ENCODE results near the gene RMRP.

Gene RMRP

DNA sequence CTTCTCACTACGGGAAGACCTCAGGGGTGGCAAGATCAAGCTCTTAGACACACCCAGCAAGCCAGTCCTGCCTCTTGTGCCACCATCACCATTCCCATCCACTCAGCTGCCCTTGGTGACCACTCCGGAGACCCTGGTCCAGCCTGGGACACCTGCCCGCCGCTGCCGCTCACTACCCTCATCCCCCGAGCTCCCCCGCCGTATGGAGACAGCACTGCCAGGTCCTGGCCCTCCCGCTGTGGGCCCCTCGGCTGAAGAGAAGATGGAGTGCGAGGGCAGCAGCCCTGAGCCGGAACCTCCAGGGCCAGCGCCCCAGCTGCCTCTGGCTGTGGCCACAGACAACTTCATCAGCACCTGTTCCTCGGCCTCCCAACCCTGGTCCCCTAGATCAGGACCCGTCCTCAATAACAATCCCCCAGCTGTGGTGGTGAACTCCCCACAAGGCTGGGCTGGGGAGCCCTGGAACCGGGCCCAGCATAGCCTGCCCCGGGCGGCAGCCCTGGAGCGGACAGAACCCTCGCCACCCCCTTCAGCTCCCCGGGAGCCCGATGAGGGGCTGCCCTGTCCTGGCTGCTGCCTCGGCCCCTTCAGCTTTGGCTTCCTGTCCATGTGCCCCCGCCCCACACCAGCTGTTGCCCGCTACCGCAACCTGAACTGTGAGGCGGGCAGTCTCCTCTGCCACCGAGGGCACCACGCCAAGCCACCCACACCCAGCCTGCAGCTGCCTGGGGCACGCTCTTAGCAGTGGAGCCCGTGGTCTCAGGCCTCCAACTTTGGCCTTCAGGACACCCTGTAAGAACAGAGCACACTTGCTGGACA, 48.6 kb downstream of the RMRP start:
- Histone ChIP-seq H3K4me3 (no peak overlapping the region), H3K27ac (peak overlapping the region in 1 of 2 donors; percentile 5)
- TF ChIP-seq, protein P1, sequence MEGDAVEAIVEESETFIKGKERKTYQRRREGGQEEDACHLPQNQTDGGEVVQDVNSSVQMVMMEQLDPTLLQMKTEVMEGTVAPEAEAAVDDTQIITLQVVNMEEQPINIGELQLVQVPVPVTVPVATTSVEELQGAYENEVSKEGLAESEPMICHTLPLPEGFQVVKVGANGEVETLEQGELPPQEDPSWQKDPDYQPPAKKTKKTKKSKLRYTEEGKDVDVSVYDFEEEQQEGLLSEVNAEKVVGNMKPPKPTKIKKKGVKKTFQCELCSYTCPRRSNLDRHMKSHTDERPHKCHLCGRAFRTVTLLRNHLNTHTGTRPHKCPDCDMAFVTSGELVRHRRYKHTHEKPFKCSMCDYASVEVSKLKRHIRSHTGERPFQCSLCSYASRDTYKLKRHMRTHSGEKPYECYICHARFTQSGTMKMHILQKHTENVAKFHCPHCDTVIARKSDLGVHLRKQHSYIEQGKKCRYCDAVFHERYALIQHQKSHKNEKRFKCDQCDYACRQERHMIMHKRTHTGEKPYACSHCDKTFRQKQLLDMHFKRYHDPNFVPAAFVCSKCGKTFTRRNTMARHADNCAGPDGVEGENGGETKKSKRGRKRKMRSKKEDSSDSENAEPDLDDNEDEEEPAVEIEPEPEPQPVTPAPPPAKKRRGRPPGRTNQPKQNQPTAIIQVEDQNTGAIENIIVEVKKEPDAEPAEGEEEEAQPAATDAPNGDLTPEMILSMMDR (IDR thresholded peaks at IDR 0.05) = no peak
- peak; percentile 73 for DNase-seq (ENCODE audit: low spot score)

DNA sequence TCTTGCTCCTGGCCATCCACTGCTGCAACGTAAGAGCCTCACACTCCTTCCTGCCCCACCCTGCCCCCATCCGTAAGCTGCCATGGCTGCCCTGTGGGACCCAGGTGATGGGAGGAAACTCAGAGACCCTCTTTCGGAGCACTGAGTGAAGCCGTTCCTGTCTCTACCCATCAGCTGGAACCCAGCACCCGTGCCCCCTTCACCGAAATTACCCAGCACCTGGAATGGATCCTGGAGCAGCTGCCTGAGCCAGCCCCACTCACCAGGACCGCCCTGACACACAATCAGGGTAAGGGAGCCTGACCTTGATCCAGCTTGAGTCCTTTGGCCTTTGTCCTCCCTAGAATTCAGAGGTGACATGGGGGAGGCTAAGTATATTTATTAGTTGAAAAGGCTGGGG, 49.6 kb downstream of the RMRP start:
- no peak overlapping the region for H3K27ac ChIP-seq
- TF ChIP-seq, protein P1 (IDR thresholded peaks at IDR 0.05) = no peak
- peak; percentile 53 for DNase-seq (ENCODE audit: low spot score)
- no peak overlapping the region for H3K4me3 ChIP-seq

Data from coronary artery (tissue), 2 donors.